ENCODE measurements around the gene ZNF562.
"Not testable (repeated sequence)": the region's sequence is repeated elsewhere in the genome, so short reads cannot be mapped to it uniquely, and the experiment has no call there.

Gene ZNF562
- 28.3 to 85.4 (median 54.5) reads per million in 18 experiments for total RNA-seq

GRCh38 chr19:9674663-9675357, at the start of gene ZNF562:
Gene ZNF562, minus strand, starts transcription at chr19:9675100. Its CDS starts 14,356 bp downstream, at chr19:9660744.
- DNase-seq = peak; percentile 83 to 90

- DNase-seq = no peak
These were observed 49.3 kb upstream of the ZNF562 start for GRCh38 chr19:9724157-9724556.

GRCh38 chr19:9721861-9722260, 47.0 kb upstream of the ZNF562 start:
- peak; percentile 1 to 13 for DNase-seq

- DNase-seq = no peak
These were observed 45.6 kb upstream of the ZNF562 start for GRCh38 chr19:9720541-9720940.

- no peak for DNase-seq
These were observed 36.9 kb upstream of the ZNF562 start for GRCh38 chr19:9711815-9712214.

GRCh38 chr19:9709305-9709704, 34.4 kb upstream of the ZNF562 start:
- DNase-seq = peak; percentile 8 to 31

- DNase-seq = no peak
These were observed 30.9 kb upstream of the ZNF562 start for GRCh38 chr19:9705836-9706235.

- no peak for DNase-seq
These were observed 27.3 kb upstream of the ZNF562 start for GRCh38 chr19:9702186-9702585.

GRCh38 chr19:9700229-9700981, 25.5 kb upstream of the ZNF562 start:
- no peak for DNase-seq

GRCh38 chr19:9690301-9690700, 15.4 kb upstream of the ZNF562 start:
- DNase-seq = not testable (repeated sequence)

GRCh38 chr19:9679996-9680395, 5.1 kb upstream of the ZNF562 start:
- not testable (repeated sequence) for DNase-seq

- not testable (repeated sequence) for DNase-seq
These were observed 530 bp upstream of the ZNF562 start for GRCh38 chr19:9675358-9675901.

GRCh38 chr19:9673912-9674662, 813 bp downstream of the ZNF562 start:
- no peak for DNase-seq

- DNase-seq = no peak
These were observed 2.0 kb downstream of the ZNF562 start for GRCh38 chr19:9672893-9673292.

GRCh38 chr19:9671655-9672054, 3.2 kb downstream of the ZNF562 start:
- DNase-seq = peak; percentile 57 to 74

- no peak for DNase-seq
These were observed 6.4 kb downstream of the ZNF562 start for GRCh38 chr19:9668544-9668943.

- no peak for DNase-seq
These were observed 7.0 kb downstream of the ZNF562 start for GRCh38 chr19:9667898-9668297.

- DNase-seq = no peak
These were observed 16.1 kb downstream of the ZNF562 start for GRCh38 chr19:9658769-9659168.

GRCh38 chr19:9653066-9653555, 21.8 kb downstream of the ZNF562 start:
- not testable (repeated sequence) for DNase-seq

GRCh38 chr19:9651464-9651863, 23.4 kb downstream of the ZNF562 start:
- DNase-seq = not testable (repeated sequence)

- no peak for DNase-seq
These were observed 24.6 kb downstream of the ZNF562 start for GRCh38 chr19:9650345-9650744.

GRCh38 chr19:9645472-9645871, 29.4 kb downstream of the ZNF562 start:
- DNase-seq = no peak

- DNase-seq = no peak
These were observed 30.4 kb downstream of the ZNF562 start for GRCh38 chr19:9644472-9644871.

All from inflammatory macrophage (primary cell).